HG02678 (cell line): ENCODE results near the gene DCUN1D3.

ENCODE experiments used
- ATAC-seq: cut with Tn5 transposase; IDR thresholded peaks from one replicate; pipeline ENCODE4 v1.9.1; 2021; ENCODE audit warnings: mild to moderate bottlenecking, moderate library complexity; ENCODE audit not compliant: unreplicated experiment

Gene DCUN1D3

GRCh38 chr16:20894388-20894787 is 5.8 kb downstream of the DCUN1D3 start:
- ATAC-seq: no peak

- no peak for ATAC-seq
These were observed 10.4 kb downstream of the DCUN1D3 start for GRCh38 chr16:20889625-20890275.

- ATAC-seq: no peak
These were observed 13.0 kb downstream of the DCUN1D3 start for GRCh38 chr16:20887207-20887606.

- ATAC-seq: no peak
These were observed 13.8 kb downstream of the DCUN1D3 start for GRCh38 chr16:20886320-20886719.

- no peak for ATAC-seq
These were observed 16.0 kb downstream of the DCUN1D3 start for GRCh38 chr16:20884240-20884556.

GRCh38 chr16:20883554-20884239 is 16.5 kb downstream of the DCUN1D3 start:
- no peak for ATAC-seq

- ATAC-seq: no peak
These were observed 18.7 kb downstream of the DCUN1D3 start for GRCh38 chr16:20881503-20881878.

GRCh38 chr16:20880867-20881502 is 19.2 kb downstream of the DCUN1D3 start:
- no peak for ATAC-seq

GRCh38 chr16:20879175-20880040 is 20.8 kb downstream of the DCUN1D3 start:
- no peak for ATAC-seq

- ATAC-seq: no peak
These were observed 21.4 kb downstream of the DCUN1D3 start for GRCh38 chr16:20878682-20879147.

- ATAC-seq: no peak
These were observed 24.9 kb downstream of the DCUN1D3 start for GRCh38 chr16:20875355-20875650.

GRCh38 chr16:20874088-20874581 is 26.0 kb downstream of the DCUN1D3 start:
- ATAC-seq: no peak

GRCh38 chr16:20873331-20873730 is 26.8 kb downstream of the DCUN1D3 start:
- ATAC-seq: no peak

GRCh38 chr16:20871941-20872815 is 28.0 kb downstream of the DCUN1D3 start:
- ATAC-seq: no peak

- no peak for ATAC-seq
These were observed 28.9 kb downstream of the DCUN1D3 start for GRCh38 chr16:20871258-20871657.

- ATAC-seq: no peak
These were observed 29.9 kb downstream of the DCUN1D3 start for GRCh38 chr16:20870122-20870820.

GRCh38 chr16:20868890-20869289 is 31.3 kb downstream of the DCUN1D3 start:
- ATAC-seq: no peak

GRCh38 chr16:20867585-20867984 is 32.6 kb downstream of the DCUN1D3 start:
- ATAC-seq: no peak

GRCh38 chr16:20866801-20867200 is 33.4 kb downstream of the DCUN1D3 start:
- no peak for ATAC-seq
